ENCODE measurements around the gene ABHD17C.

Gene ABHD17C

GRCh38 chr15:80777826-80778620, 82.9 kb downstream of the ABHD17C start:
- peak in 1 of 2 experiments; percentile 38; a peak in 1 of 4 replicates for TF ChIP-seq REST (IDR thresholded peaks at IDR 0.05; ENCODE audit: insufficient read depth in 1 of 2, low read depth in 2 of 2, low read length in 2 of 2)
- no peak for TF ChIP-seq SIN3A (IDR thresholded peaks at IDR 0.05; ENCODE audit: borderline replicate concordance, insufficient read depth, low read length)

GRCh38 chr15:80778621-80778963, 83.5 kb downstream of the ABHD17C start:
- TF ChIP-seq TAF1 (IDR thresholded peaks at IDR 0.05; ENCODE audit: borderline replicate concordance, insufficient read depth, low read length) (no peak), POLR2AphosphoS5 (IDR thresholded peaks at IDR 0.05; ENCODE audit: low read depth, low read length) (no peak), REST (IDR thresholded peaks at IDR 0.05; ENCODE audit: insufficient read depth in 1 of 2, low read depth in 2 of 2, low read length in 2 of 2) (no peak), SIN3A (IDR thresholded peaks at IDR 0.05; ENCODE audit: borderline replicate concordance, insufficient read depth, low read length) (no peak), FOXP2 (optimal IDR thresholded peaks at IDR 0.05; ENCODE audit: borderline replicate concordance, extremely low read depth, extremely low read length, insufficient read depth) (no peak)

- TF ChIP-seq TAF1 (IDR thresholded peaks at IDR 0.05; ENCODE audit: borderline replicate concordance, insufficient read depth, low read length), result no peak
- TF ChIP-seq REST (IDR thresholded peaks at IDR 0.05; ENCODE audit: insufficient read depth in 1 of 2, low read depth in 2 of 2, low read length in 2 of 2), result peak; percentile 41 to 47; a peak in 2 of 4 replicates
- TF ChIP-seq FOXP2 (optimal IDR thresholded peaks at IDR 0.05; ENCODE audit: borderline replicate concordance, extremely low read depth, extremely low read length, insufficient read depth), result peak; percentile 70
- TF ChIP-seq SIN3A (IDR thresholded peaks at IDR 0.05; ENCODE audit: borderline replicate concordance, insufficient read depth, low read length), result no peak
- TF ChIP-seq POLR2AphosphoS5 (IDR thresholded peaks at IDR 0.05; ENCODE audit: low read depth, low read length), result no peak
Observed at GRCh38 chr15:80778964-80779657, 84.0 kb downstream of the ABHD17C start, which contains the start of gene CEMIP. CEMIP (plus strand) TSS chr15:80779370; CDS start chr15:80873880, 94,510 bp downstream.

GRCh38 chr15:80779658-80780415, 84.7 kb downstream of the ABHD17C start:
- TF ChIP-seq REST (IDR thresholded peaks at IDR 0.05; ENCODE audit: insufficient read depth in 1 of 2, low read depth in 2 of 2, low read length in 2 of 2) (0 out of 4 replicates have a peak, but pooled peaks of 1 of the 2 experiments have one; percentile 7), TAF1 (IDR thresholded peaks at IDR 0.05; ENCODE audit: borderline replicate concordance, insufficient read depth, low read length) (no peak)
